GDM1 (cell line): ENCODE data around the gene STX4.
A peak's percentile ranks its signal among the peaks of the same experiment; 100 is the strongest.

Experiments
- DNase-seq: peaks from one replicate; lab custom pipeline; 2025; lab: John Stamatoyannopoulos, UW

The STX4 gene

DNA sequence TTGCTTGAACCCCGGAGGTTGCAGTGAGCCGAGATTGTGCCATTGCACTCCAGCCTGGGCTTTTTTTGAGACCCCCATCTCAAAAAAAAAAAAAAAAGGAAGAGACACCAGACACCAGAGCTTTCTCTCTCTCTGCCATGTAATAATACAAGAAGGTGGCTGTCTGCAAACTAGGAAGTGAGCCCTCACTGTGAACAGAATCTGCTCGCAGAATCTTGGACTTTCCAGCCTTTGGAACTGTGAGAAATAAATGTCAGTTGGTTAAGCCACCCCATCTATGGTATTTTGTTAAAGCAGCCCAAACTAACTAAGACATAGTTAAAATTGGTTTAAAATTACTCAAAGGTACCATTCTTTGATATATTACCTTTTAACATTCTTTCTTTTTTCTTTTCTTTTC lies 12.8 kb upstream of the STX4 start:
- DNase-seq, result no peak

DNA sequence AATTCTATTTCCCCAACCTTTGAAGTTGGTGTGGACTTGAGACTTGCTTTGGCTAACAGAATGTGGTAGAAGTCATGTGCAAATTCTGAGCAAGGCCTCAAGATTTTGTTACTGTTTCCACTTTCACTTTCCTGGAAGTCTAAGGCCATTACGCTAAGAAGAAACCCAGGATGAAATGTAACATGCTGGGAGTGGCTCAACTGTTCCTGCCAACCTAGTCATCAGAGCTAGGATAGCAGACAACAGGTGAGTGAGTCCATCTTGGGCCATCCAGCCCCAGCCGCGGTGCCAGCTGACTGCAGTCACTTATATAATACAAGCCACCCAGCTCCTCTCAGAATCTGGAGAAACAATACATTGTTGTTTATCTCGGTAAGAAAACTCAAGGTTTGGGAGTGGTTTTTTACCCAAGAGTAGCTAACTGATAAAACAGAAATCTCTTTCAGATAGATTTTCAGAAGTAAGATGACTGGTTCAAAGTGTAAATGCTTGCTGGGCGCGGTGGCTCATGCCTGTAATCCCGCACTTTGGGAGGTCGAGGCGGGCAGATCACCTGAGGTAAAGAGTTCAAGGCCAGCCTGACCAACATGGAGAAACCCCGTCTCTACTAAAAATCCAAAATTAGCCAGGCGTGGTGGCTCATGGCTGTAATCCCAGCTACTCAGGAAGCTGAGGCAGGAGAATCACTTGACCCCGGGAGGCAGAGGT lies 10.7 kb upstream of the STX4 start:
- no peak for DNase-seq

DNA sequence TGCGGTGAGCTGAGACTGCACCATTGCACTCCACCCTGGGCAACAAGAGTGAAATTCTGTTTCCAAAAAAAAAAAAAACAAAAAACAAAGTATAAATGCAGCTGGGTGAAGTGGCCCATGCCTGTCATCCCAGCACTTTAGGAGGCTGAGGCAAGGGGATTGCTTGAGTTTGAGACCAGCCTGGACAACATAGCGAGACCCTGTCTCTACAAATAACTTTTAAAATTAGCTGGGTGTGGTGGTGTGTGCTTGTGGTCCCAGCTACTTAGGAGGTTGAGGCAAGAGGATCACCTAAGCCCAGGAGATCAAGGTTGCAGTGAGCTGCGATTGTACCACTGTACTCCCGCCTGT lies 10.1 kb upstream of the STX4 start:
- no peak for DNase-seq

DNA sequence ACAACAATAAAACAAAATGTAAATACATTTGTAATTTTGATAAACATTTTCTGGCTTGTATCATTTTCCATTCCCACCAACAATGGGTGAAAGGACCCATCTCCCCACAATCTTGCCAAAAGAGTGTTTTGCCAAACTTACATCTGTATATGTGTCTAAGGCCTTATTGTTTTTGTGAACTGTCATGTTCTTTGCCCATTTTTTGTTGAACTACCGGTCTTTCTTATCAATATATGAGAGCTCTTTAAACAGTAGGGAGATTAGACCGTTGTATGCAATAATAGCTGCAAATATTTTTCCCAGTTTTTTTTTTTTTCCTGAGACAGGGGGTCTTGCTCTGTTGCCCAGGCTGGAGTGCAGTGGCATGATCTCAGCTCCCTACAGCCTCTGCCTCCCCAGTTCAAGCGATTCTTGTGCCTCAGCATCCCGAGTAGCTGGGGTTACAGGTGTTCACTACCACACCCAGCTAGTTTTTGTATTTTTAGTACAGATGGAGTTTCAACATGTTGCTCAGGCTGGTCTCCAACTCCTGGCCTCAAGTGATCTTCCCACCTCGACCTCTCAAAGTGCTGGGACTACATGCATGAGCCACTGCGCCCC lies 9.6 kb upstream of the STX4 start:
- no peak for DNase-seq

DNA sequence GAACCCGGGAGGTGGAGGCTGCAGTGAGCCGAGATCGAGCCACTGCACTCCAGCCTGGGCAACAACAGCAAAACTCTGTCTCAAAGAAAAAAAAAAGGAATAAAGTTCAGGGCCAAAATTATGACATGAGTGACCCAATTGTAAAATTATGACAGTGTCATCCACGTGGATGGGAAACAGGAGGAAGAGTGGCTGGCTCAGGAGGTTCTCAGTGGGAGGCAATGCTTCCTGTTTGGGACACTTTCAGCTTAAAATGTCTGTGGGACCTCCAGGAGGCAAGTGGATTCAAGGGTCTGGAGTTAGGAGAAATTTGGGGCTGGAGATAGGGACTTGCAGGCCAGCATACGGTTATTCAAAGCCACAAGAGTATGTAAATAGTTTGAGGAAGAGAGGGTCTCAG lies 8.0 kb upstream of the STX4 start:
- no peak for DNase-seq

DNA sequence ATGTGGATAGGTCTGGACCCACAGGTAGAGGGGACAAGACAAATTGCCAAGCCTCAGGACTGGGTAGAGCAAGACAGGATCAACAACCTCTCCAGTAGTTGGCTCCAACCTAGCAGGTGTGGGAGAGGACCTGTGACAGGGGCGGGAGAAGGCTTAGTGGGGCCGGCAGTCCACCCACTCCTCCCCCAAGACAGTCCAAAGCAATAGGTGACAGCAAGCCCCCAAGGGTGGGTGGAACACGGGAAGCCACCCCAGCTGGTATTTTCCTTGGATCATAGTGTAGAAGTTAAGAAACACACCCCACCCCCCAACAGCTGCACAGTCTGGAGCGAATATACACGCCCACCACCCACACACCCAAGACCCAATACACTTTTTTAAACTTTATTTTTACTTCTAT lies 4.1 kb upstream of the STX4 start:
- DNase-seq, result no peak

DNA sequence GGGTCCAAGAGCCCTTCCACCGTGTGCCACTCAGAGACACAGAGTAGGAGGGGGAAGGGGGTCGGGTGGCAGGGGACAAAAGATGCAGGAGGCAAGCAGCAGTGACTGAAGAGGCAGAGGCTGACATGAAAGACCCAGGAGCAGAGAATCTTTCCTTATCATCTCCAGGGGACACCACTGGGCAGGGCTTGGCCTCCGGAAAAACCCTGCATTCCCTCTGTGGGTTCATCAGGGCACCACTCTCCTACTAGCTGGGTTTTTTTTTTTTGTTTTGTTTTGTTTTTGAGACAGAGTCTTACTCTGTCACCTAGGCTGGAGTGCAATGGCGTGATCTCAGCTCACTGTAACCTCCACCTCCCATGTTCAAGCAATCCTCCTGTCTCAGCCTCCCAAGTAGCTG lies 2.1 kb upstream of the STX4 start:
- DNase-seq, result no peak

DNA sequence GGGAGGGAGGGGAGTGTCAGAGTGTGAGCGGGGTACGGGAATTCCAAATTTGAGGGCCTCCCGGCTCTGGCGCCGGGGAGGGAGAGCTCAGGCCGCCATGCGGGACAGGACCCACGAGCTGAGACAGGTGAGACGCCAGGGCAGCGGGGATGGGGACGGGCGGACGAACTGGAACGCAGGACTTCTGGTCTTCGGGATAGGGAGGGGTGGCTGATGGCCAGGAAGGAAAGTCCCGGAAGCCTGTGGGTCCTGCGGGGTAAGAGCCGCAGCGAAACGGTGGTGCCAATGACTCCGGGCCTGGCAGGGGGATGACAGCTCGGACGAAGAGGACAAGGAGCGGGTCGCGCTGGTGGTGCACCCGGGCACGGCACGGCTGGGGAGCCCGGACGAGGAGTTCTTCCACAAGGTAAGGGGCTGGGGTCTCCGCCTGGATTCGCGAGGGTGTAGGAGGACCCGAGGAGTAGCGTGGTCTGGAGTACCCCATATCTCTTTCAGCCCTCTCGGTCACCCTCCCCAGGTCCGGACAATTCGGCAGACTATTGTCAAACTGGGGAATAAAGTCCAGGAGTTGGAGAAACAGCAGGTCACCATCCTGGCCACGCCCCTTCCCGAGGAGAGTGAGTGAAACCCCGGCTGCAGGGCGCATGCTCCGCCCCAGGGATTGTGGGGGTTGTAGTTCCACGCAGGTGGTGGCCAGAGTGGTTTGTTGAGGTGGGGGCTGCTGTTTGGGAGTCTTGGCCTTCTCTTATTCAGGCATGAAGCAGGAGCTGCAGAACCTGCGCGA lies 543 bp downstream of the STX4 start:
- DNase-seq, result peak; percentile 56

DNA sequence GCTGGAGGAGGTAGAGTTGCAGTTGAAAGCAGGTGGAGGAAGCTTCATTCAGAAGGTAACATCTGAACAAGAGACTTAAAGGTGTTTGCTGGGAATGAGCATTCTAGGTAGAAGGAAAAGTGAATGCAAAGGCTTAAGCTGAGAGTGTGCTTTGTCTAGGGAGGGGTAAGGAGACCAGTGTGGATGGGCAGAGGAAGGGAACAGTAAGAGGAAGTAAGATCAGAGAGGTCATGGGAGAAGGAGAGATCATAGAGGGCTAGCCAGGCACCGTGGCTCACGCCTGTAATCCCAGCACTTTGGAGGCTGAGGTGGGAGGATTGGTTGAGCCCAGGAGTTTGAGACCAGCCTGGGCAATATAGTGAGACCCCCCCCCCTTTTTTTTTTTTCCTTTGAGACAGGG lies 3.3 kb downstream of the STX4 start:
- DNase-seq, result no peak

DNA sequence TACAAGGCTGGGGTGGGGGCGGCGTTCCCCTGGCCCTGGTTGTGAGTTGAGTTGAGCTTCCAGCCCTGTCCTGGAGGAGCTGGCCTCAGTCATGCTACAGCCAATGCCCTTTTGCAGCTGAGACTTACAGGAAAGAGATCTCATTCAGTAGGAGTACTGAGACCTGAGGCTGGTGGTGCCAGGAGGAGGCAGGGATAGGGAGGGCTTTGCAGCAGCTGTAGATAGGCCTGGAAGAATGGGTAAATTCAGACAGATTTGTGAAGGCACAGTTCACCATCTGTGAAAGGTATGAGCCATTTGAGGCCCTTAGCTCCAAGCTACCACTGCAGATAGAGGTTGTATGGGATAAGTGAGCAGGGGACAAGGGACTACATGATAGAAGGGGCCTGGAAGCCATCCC lies 5.6 kb downstream of the STX4 start:
- DNase-seq, result no peak

DNA sequence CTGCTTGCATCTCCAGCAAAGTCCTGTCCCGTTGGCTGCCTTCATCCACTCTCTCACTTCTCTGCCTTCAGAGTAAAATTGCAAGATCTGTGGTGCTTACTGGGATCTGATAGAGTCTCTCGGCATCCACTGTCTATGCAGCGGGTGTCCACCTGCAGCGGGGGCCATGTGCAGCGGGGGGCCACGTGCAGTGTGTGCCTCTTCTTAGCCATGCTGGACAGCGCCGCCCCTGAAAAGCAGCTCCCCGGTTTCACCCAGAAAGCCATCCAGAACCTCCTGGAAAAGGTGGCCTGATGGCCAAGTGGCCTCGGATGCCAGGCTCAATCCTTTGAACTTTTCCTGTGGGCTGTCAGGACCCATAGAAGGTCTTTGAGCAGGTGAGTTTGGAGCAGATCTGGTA lies 9.5 kb downstream of the STX4 start:
- no peak for DNase-seq

DNA sequence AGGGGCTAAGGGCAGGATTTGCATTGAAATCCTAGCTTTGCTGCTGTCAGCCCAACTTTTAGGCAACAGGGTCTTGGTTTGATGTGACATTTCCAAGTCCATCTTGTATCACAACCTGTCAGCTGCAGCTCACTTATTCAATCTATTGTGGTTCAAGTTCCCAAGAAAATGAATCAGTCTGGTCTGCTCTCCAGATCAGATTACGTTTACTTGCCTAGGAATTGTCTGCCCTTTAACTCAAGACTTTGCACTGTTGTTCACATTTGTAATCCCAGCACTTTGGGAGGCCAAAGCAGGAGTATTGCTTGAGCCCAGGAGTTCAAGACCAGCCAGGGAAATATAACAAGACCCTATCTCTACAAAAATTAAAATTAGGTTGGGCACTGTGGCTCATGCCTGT lies 10.0 kb downstream of the STX4 start:
- DNase-seq, result no peak

DNA sequence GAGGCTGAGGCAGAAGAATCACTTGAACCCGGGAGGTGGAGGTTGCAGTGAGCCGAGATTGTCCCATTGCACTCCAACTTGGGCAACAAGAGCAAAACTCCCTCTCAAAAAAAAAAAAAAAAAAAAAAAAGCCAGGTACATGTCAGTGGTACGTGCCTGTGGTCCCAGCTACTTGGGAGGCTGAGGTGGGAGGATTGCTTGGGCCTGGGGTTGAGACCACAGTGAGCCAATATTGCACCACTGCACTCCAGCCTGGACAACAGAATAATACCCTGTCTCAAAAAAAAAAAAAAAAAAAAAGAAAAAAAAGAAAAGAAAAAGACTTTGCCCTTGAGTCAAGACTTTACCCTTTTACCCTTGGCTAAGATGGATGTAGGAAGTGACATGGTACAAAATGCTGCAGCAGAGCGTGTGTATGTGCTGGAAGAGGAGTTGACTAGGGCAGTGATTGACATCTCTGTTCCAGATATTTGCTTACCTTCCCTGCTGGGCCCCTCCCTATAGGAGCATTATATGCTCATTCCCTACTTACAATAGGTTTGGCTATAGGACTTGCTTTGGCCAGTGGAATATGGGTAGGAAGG lies 10.6 kb downstream of the STX4 start:
- DNase-seq, result no peak

DNA sequence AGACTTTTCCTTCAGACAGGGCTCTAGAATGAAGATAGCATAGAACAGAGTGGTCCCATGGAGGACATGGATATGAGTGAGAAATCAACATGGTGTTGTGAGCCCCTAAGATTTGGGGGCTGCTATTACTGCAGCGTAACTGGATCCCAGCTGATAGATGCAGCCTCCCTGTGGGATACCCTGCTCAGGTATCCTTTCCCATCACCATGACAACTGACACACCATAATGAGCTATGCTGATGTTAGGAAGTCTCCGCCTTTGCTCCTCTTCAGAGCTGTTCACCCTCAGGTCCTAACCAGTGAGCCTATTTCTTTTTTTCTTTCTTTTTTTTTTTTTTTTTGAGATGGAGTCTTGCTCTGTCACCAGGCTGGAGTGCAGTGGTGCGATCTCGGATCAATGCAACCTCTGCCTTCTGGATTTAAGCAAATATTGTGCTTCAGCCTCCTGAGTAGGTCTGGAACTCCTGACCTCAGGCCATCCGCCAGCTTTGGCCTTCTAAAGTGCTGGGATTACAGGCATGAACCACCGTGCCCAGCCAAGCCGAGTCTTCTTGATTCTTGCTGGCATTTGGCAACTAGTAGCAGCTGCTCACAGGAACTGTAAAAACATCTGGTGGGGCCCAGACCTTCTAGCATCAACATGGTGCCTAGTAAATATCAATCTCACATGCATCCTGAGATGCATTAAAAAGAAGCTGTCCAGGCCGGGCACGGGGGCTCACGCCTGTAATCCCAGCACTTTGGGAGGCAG lies 17.1 kb downstream of the STX4 start:
- DNase-seq, result no peak

DNA sequence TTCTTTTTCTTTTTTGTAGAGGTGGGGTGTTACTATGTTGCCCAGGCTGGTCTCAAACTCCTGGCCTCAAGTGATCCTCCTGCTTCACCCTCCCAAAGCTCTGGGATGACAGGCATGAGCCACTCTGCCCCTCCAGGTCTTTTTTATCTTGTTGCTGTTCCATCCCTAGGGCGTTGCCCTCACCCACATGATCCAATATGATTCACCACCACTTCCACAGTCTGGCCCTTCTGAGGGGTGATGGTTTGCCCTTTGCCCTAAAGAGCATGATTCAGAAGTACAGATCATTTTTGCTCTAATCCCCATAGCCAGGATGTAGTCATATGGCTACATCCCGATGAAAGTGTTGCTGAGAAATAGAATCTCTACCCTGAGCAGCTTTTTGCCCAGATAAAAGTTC lies 18.8 kb downstream of the STX4 start:
- DNase-seq, result no peak

DNA sequence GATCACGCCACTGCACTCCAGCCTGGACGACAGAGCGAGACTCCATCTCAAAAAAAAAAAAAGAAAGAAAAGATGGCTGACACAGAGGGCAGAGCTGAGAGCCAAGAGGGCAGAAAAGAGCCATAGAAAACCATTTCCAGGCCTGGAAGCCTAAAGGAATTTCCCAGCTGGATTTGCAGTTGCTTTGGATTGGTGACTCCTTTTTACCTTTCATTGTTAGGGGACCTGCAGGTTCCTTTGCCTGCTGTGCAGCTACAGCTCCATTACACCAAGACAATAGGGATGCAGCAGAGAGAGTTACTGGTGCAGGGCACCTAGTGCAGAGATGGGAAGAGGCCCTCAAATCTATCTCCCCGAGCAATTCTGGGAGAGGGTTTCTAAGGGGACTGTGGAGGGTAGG lies 22.3 kb downstream of the STX4 start:
- DNase-seq, result no peak

DNA sequence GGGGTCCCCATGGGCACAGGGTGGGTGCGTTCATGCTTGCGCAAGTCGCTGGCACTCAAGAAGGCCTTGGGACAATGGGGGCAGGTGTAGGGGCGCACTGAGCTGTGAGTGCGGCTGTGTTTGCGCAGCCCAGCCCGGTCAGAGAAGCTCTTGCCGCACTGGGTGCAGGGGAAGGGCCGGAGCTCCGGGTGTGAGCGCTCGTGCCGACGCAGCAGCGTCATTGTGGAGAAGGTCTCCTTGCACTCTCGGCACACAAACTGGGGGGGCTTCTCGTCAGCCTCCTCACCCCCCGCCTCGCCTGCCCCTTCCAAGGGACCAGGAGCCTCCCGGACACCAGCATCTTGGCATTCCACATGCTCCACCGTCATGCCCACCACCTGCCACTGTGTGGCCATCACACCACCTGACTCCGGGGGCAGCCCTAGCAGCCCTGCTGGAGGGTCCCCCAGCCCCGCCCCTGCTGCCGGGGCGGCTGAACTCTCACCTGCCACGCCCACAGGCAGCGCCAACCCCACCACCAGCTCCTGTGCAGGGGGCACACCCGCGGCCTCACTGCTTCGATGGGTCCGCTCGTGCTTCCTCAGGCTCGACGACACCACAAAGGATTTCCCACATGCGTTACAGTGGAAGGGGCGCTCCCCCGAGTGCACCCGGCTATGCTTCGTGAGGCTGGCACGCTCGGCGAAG lies 27.9 kb downstream of the STX4 start:
- DNase-seq, result no peak

DNA sequence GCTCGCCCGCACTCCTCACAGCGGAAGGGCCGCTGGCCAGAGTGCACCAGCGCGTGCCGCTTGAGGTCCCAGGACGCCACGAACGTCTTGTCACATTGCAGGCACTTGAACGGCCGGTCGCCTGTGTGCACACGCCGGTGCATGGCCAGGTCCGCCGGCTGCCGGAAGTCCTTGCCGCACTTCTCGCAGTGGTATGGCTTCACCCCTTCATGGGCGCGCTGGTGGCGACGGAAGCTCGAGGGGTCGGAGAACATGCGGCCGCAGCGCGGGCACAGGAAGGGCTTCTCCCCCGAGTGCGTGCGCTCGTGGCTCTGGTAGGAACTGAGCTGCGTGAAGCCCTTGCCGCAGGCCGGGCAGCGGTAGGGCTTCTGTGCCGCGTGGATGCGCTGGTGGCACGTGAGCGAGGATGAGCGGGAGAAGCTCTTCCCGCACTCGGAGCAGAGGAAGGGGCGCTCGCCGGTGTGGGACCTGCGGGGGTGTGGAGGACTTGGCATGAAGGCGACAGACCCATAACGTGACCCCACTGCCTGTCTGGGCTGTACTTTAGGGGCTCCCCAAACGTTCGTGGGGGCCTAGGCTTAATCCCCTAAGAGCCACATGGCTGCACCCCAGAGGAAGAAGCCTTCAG lies 28.6 kb downstream of the STX4 start:
- DNase-seq, result no peak

DNA sequence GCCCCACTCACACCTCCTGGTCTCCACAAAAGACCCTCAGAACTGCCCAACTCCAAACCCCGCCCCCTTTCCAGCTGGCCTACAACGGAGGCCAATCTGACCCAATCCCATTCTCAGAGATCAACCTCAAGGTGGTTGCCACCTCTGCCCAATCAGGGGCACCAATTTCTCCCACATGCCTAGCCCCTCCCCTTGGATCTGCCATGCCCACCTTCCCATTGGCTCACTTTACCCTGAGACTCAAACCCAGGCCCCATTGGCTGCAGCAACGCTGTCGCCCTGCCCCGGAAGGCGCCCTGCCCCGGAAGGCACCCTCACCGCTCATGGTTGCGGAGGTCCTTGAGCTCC lies 30.1 kb downstream of the STX4 start:
- no peak for DNase-seq

DNA sequence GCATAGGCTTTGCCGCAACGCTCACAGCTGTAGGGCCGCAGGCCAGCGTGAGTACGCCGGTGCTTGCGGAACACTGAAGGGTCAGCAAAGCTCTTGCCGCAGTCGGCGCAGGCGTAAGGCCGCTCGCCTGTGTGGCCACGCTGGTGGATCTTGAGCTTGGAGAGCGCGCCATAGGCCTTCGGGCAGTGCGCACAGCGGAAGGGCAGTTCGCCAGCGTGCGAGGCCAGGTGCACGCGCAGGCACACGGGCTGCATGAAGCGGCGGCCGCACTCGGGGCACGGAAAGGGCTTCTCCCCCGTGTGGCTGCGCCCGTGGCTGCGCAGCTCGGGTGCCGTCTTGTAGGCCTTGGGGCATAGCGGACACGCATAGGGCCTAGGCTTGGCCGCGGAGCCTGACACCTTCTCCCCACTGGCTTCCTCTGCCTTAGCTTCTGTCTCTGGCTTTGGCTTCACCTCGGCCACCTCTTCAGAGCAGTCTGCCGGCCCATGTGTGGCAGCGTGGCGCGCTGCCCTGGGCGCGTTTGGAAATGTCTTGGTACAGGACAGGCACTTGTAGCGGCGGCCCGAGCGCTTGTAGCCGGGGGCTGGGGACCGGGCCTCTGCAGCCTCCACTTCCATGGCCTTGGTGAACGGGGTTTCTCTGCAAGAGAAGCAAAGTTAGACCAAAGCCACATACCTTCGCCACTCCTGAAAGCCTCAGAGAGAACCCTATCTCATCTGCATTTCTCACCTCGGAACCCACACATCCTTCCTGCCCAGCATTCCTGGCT lies 30.7 kb downstream of the STX4 start:
- peak; percentile 73 for DNase-seq
